KOPT-K1 (cell line): ENCODE results near the gene TPSD1.

Source experiments
- H3K27ac ChIP-seq: fragments of 200-600 bp; sonication (generic); 2 replicates; pipeline ENCODE4 v1.5.1; 2016; ENCODE audit warnings: antibody characterized with exemption, mild to moderate bottlenecking, low read depth, low read length; ENCODE audit not compliant: poor library complexity, severe bottlenecking
- H3K36me3 ChIP-seq: fragments of 200-600 bp; sonication (generic); 2 replicates; pipeline ENCODE4 v1.5.1; 2017; ENCODE audit warnings: antibody characterized with exemption, mild to moderate bottlenecking, low read length, moderate library complexity; ENCODE audit not compliant: insufficient read depth
- H3K9me3 ChIP-seq: fragments of 200-600 bp; sonication (generic); 2 replicates; pipeline ENCODE4 v1.5.1; 2017; ENCODE audit warnings: antibody characterized with exemption, low read length, mild to moderate bottlenecking; ENCODE audit not compliant: insufficient read depth, poor library complexity, severe bottlenecking

TPSD1 gene

DNA sequence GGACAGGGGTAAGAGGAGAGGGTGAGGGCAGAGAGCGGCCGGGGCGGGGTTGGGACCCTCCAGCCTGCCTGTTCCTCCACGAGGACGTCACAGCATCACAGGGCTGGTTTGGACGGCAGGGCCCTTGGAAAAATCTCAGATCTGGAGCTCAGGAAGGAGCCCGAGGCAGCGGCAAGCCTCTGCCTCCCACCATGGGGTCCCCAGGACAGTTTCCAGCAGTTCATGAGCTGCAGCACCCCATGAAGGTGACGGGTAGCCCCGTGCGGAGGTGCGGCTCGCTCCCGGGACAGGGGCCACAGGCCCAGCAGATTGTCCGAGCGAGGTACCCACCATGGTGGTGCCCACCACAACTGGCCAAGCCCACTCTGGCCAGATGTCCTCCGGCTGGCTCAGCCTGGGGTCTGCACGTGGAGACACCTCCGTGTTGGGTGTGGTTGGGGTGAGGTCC lies 21.3 kb downstream of the TPSD1 start:
- Histone ChIP-seq H3K9me3 (no peaks in the 10 kb centered on the region), H3K36me3 (no peaks in the 10 kb centered on the region), H3K27ac (no peak overlapping the region)

DNA sequence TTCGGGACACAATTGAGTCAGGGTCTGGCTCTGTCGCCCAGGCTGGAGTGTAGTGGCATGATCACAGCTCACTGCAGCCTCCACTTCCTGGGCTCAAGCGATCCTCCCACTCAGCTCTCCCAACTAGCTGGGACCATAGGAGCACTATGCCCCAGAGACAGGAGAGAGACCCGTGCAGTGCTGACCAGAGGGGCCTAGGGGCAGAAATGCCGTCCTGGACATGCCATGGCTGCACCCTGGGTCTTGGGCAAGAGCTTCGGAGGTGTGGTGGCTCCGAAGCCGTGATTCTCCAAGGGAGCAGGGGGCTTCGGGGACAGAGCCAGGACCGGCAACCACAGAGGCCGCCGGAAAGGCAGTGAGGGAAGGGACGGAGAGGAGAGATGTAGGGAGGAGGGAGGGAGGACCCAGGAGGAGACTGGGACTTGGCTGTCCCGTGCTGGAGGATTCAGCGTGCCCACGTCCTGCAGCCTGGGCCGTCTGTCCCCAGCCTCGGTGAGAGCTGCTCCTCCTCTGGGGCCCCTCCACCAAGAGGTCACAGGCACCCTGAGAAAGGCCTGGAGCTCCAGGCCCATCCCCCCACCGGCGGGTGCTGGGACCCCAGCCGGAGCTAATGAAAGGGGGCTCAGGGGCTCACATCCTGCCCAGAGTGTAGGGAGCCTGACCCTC lies 21.9 kb downstream of the TPSD1 start:
- Histone ChIP-seq H3K27ac (no peak overlapping the region), H3K9me3 (no peaks in the 10 kb centered on the region)

DNA sequence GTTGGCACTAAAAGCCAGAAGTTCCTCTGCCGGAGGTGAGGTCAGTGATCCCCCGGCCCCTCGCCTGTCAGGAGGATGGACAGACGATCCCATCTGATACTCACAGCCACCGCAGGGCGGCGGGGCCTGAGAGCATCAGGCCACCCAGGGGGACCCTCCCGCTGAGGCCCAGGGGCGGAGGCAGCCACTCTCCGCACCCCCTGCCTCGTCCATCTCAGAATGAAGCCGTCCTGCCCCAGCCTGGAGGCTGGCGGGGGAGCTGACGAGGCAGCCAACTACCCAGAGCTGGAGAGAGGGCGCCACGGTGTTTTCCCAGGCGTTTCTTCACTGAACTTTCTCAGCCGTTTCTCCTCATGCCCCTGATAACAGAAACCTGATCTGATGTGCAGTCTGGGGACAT lies 22.6 kb downstream of the TPSD1 start:
- Histone ChIP-seq H3K9me3 (no peaks in the 10 kb centered on the region), H3K36me3 (no peaks in the 10 kb centered on the region), H3K27ac (no peak overlapping the region)

More for the DNA sequence above, 21.9 kb downstream of the TPSD1 start:
- no peaks in the 10 kb centered on the region for H3K36me3 ChIP-seq

DNA sequence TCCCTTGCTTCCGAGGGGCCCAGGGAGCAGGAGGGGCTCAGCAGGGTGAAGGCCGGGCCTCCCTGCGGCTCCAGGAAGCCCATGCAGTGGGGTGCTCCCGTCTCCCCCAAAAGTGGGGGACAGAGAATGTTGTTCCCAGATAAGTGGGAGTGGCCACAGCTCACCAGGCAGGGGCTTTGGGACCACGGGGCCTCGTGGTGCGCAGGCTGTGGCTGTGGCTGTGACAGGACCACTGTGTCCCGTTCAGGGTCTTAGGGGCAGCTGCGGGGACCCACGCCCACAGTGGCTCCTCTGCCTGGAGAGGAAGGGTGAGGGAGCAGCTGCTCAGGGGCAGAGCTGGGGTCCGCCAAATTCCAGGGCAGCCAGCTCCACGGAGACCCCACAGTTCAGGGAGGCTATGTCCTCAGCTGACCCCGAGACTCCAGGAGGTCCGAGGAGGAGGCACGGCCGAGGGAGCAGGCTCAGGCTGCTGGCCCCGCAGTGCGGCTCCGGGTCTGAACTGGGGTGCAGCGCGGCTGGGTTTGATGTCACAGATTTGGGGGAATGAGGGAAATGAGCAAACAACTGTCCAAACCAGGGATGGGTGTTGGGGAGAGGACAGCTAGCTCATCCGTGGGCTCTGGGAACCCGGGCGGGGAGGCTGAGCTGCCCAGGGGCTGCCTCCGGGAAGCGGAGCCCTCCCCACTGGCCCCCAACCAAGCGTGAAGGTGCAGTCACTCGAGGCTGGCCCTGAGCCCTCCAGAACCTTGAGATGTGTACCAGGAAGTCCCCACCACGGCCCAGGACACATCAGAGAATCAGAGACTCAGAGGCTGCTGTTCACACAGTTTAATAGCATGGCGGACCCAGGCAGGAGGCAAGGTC lies 23.4 kb downstream of the TPSD1 start:
- H3K36me3 ChIP-seq, result no peaks in the 10 kb centered on the region
- H3K27ac ChIP-seq, result no peak overlapping the region
- no peaks in the 10 kb centered on the region for H3K9me3 ChIP-seq

DNA sequence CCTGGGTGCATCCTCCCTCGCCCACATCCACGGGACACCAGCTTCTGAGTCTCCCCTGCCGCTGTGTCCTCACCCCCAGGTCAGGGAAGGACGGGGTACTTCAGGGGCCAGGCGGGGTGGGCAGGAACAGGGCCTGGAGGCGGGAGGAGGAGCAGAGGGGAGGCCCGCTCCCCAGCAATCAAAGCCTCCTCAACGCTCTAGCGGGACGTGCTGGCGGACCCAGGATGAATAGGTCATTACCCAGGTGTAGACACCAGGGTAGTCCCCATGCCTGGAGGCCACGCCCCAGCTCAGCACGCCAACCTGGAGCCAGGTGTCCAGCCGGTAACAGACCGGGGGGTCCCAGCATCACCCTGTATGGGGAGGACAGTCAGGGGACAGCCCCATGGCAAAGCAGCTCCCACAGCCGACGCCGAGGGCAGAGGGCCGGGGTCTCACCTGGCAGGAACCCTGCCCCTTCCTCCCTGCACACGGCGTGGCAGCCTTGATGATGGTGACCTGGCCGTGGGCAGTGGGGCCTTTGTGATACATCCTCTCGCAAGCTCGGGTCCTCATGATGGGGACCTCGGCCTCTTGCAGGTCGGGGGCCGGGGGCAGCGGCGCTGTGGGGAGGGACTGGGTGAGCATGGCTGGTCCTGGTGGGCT lies 24.2 kb downstream of the TPSD1 start:
- Histone ChIP-seq H3K9me3 (no peaks in the 10 kb centered on the region), H3K27ac (no peak overlapping the region), H3K36me3 (no peaks in the 10 kb centered on the region)

DNA sequence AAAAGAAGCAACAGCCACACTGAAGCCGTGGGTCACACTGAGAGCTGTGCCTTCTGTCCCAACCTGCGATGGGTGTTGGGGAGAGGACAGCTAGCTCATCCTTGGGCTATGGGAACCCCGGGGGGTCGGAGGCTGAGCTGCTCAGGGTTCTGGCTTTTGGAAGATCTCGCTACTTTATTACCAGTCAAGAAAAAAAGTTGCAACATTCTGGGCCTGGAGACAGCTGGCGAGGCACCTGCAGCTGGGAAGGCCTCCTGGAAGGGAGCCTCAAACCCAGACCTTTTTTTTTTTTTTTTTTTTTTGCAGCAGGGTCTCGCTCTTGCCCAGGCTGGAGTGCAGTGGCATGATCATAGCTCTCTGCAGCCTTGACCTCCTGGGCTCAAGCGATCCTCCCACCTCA lies 24.9 kb downstream of the TPSD1 start:
- H3K27ac ChIP-seq, result no peak overlapping the region
- H3K36me3 ChIP-seq, result no peaks in the 10 kb centered on the region
- no peaks in the 10 kb centered on the region for H3K9me3 ChIP-seq

DNA sequence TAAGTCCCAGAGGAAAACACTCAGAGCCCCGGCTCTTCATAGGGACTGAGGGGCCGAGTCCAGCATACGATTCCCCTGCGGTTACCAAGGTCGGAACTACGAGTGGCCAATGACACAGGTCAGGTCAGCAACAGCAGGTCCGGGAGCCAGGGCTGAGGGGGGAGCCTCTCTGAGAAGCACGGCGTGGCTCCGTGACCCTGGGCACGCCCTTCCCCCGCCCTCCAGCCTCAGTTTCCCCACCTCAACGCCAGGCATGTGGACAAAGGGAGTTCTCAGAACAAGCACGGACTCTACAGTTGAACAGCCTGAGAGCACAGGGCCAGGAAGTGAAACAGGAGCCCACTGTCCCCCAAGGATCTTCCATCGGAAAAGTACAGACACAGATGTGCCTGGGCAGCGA lies 25.6 kb downstream of the TPSD1 start:
- Histone ChIP-seq H3K36me3 (no peaks in the 10 kb centered on the region), H3K9me3 (no peaks in the 10 kb centered on the region), H3K27ac (no peak overlapping the region)

DNA sequence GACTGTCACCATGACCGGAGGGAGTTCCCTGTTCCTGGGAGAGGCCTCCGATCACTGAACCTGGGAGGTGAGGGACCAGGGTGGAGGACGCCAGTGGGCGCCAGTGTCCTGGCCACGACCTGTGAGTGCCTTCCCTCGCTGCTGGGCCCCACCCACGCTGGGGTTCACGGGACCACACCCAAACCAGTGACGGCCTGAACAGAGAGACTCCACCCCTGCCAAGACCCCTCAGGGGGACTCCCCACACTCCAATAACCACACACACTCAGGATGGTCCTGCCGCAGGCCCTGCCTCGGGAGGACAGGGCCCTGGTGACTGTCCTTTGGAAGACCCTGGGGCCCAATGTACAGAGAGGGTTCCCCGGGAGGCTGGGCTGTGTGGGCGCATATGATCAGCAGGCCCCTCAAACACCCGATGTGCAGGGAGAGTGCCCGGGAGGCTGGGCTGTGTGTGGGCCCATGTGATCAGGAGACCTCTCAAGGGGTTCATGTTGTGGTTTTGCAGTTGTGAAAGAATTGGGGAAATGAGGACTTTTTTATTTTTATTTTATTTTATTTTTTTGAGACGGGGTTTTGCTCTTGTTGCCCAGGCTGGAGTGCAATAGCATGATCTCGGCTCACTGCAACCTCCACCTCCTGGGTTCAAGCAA lies 26.6 kb downstream of the TPSD1 start:
- Histone ChIP-seq H3K9me3 (no peaks in the 10 kb centered on the region), H3K36me3 (no peaks in the 10 kb centered on the region)

DNA sequence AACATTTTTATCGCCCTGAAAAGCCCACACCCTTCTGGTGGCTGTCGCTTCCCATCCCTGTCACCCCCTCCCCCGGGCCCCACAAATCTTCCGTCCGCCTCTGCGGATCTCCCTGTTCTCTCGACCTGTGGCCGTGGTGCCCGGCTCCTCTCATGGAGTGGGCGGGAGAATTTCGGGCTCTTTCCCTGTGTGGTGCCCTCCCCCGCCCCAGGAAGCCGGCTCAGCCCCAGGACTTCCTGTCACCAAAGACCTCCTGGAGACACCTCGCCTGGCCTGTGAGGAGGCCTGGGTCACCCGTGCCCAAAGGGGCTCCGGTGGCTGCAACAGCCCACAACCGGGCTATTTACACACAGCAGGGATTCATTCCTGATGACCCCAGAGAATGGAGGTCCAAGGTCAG lies 27.4 kb downstream of the TPSD1 start:
- no peak overlapping the region for H3K27ac ChIP-seq
- no peaks in the 10 kb centered on the region for H3K9me3 ChIP-seq
- H3K36me3 ChIP-seq, result no peaks in the 10 kb centered on the region

More for the DNA sequence above, 26.6 kb downstream of the TPSD1 start:
- H3K27ac ChIP-seq, result no peak overlapping the region

DNA sequence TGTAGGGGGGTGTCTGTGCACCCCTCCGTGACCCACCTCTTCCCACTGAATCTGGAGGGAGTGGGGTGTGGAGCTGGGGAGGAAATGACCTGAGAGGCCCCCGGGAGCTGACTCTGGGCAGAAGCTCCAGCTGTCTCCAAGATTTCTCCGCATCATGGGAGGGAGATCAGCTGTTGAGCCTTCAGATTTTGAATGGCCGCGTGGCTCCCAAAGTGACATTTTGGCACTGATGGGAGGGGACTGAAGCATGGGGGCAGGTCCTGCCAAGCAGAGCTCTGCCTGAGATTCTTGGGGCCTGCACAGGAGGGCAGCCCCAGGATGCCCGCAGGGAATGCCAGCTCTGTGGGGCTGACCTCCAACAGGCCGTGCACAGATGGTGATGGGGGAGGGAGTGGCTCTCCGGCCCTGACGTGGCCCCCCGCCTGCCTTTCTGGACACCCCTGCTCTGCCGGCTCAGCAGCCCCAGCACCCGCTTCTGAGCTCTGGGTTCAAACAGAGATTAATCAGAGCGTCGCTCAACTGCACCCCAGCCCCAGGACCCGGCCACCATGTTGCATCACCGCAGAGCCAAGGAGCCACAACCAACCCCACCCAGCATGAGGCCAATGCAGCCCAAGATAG lies 28.2 kb downstream of the TPSD1 start:
- Histone ChIP-seq H3K27ac (no peak overlapping the region), H3K36me3 (no peaks in the 10 kb centered on the region), H3K9me3 (no peaks in the 10 kb centered on the region)

DNA sequence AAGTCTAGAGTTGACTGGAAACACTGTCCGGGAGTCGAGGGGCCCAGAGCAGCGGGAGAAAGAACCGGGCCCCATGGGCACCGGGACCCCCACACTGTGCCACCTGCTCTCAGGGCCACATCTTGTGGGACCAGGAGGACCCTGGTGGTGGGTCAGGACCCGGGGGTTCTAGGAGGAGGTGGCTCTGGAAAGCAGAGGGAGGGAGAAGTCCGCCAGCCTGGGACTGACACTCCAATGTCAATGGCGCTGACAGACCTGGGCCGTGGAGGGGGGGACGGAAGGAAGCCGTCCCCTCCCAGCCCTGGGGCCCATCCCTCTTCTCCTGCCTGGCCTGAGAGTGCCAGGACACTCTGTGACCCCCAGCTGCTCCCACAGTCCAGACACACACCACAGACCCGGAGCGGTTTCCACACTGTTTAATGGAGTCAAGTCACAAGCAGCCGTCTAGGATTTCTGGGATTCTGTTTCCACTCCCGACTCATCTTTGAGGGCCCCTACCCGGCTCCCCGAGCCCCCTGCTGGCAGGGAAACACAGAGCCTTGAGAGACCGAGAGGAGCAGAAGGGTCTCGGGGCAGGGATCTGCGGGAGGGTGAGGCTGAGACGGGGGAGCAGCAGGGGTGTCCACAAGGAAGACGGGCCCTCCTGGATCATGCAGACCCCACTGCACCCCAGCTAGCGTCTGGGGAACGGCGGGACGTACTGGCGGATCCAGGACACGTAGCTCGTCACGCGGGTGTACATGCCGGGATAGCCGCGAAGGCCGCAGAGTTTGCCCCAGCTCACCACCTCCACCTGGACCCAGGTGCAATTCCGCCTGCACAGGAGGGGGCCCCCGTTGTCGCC lies 30.0 kb downstream of the TPSD1 start:
- H3K9me3 ChIP-seq, result no peaks in the 10 kb centered on the region
- no peak overlapping the region for H3K27ac ChIP-seq
- no peaks in the 10 kb centered on the region for H3K36me3 ChIP-seq

DNA sequence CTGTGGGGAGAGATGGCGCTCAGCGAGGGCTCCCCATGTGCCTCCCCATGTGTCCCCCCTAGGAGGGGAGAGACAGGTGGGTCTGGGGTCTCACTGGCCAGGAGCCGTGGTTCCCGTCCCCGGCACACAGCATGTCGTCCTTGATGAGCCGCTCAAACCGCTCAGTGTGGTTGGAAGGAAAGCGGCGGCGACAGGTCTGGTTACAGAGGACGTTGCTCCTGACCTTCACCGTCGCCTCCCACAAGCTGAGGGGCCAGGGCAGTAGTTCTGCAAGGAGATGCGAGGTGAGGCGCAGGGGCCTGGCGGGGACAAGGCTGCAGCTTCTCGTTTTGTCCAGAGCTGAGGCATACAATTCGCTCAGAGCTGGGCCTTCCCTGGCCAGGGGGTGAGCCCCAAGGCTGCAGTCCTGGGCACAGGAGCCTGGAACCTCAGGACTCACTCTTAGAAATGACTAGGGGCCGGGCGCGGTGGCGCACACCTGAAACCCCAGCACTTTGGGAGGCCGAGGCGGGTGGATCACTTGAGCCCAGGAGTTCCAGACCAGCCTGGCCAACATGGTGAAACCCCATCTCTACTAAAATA lies 30.7 kb downstream of the TPSD1 start:
- Histone ChIP-seq H3K27ac (no peak overlapping the region), H3K36me3 (no peaks in the 10 kb centered on the region), H3K9me3 (no peaks in the 10 kb centered on the region)

DNA sequence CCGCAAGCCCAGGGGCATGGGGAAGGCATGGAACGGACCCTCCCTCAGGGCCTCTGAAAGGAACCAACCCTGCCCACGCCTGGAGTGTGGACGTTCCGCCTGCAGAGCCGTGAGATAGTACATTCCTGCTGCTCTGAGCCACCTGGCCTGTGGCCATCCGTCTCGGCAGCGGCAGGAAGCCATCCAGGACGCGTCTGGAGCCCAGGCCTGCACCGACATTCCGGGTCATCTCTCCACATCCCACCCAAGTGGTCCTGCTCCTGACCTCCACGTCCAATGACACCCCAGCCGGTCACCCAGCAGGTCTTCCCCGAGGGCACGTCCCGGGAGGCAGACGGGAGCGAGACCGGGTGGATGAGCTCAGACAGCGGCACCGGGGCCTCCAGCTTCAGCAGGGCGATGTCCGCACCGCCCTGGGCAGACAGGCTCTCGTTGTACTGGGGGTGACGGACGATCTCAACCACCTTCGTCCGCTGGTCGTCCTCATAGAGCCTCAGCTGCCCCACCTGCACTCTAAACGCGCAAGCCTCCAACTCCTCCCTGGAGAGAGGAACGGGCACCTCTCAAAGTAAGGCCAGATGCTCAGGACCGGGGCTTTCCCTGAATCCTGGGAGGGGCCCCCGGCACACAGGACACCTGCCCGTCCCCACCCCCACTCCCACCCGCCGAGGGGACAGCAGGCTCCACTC lies 32.3 kb downstream of the TPSD1 start:
- H3K27ac ChIP-seq, result no peak overlapping the region
- H3K9me3 ChIP-seq, result no peaks in the 10 kb centered on the region
- H3K36me3 ChIP-seq, result no peaks in the 10 kb centered on the region
